Small intestine (tissue), 7 donors: ENCODE data around the gene SLC25A23. TPM values are rescaled to one million over a fixed set of nuclear protein-coding genes. Genes with fewer than 3 reads are reported as not detected.

Experiments used
- DNase-seq, 2 donors: peaks; one replicate each; pipeline versions ENCODE4 v3.0.0 to v3.0.0-alpha.2; 2013
- FAIRE-seq: peaks from 2 replicates; lab custom pipeline; 2012; peaks lifted over from hg19 to GRCh38; lab: Jason Lieb, UNC
- H3K27ac ChIP-seq, 3 donors: one replicate each; pipeline ENCODE4 v1.5.1; 2013; ENCODE audit warnings: low read length in 2 of 3, mild to moderate bottlenecking in 2 of 3, control low read depth in 1 of 3, inconsistent platforms in 1 of 3, low read depth in 1 of 3, moderate library complexity in 1 of 3
- H3K27me3 ChIP-seq, 3 donors: one replicate each; pipeline ENCODE4 v1.6.1; 2013; ENCODE audit warnings: low read length in 3 of 3, inconsistent platforms in 1 of 3; ENCODE audit not compliant: control insufficient read depth in 3 of 3, insufficient read depth in 3 of 3
- H3K36me3 ChIP-seq, 3 donors: one replicate each; pipeline ENCODE4 v1.6.1; 2013; ENCODE audit warnings: low read length in 3 of 3, inconsistent platforms in 1 of 3, low read depth in 1 of 3, mild to moderate bottlenecking in 1 of 3, moderate library complexity in 1 of 3; ENCODE audit not compliant: control insufficient read depth in 3 of 3, insufficient read depth in 2 of 3
- H3K4me1 ChIP-seq, 3 donors: one replicate each; pipeline ENCODE4 v1.6.1; 2013; ENCODE audit warnings: low read length in 2 of 3, inconsistent platforms in 1 of 3, low read depth in 1 of 3, mild to moderate bottlenecking in 1 of 3, moderate library complexity in 1 of 3; ENCODE audit not compliant: control insufficient read depth in 3 of 3, insufficient read depth in 2 of 3
- H3K4me3 ChIP-seq, 3 donors: one replicate each; pipeline ENCODE4 v1.5.1; 2013; ENCODE audit warnings: low read length in 3 of 3, control low read depth in 1 of 3, inconsistent platforms in 1 of 3, low read depth in 1 of 3, mild to moderate bottlenecking in 1 of 3, moderate library complexity in 1 of 3
- H3K9me3 ChIP-seq, 2 donors: one replicate each; pipeline ENCODE4 v1.6.1; 2013; ENCODE audit warnings: low read depth in 1 of 2, low read length in 1 of 2; ENCODE audit not compliant: control insufficient read depth in 2 of 2, insufficient read depth in 1 of 2
- WGBS, 3 donors: extraction: QIAGEN DNeasy Blood & Tissue Kit; methylation state at CpG; one replicate each; pipeline ENCODE4 v1.1.7; 2013; 5-methylcytosine and 5-hydroxymethylcytosine counted together
- polyA plus RNA-seq, 4 donors: library from polyadenylated mRNA; stranded (reverse) in 3 of 4; unstranded in 1 of 4; fragments of 200-250 nt in 3 of 4; fragments of 120-200 nt in 1 of 4; gene quantifications; one replicate each; pipeline versions ENCODE4 v1.2.1 to v1.2.3, GENCODE V29; 2013
- donor health status: healthy with polysubstance abuse.
- donor health status: control.
- donor health status: control.
- donor health status: Bipolar disorder and iron deficiency.
- donor health status: healthy.

Gene SLC25A23
- polyA plus RNA-seq, 4 donors: 24.1 to 87.0 (median 49.9) TPM

DNA sequence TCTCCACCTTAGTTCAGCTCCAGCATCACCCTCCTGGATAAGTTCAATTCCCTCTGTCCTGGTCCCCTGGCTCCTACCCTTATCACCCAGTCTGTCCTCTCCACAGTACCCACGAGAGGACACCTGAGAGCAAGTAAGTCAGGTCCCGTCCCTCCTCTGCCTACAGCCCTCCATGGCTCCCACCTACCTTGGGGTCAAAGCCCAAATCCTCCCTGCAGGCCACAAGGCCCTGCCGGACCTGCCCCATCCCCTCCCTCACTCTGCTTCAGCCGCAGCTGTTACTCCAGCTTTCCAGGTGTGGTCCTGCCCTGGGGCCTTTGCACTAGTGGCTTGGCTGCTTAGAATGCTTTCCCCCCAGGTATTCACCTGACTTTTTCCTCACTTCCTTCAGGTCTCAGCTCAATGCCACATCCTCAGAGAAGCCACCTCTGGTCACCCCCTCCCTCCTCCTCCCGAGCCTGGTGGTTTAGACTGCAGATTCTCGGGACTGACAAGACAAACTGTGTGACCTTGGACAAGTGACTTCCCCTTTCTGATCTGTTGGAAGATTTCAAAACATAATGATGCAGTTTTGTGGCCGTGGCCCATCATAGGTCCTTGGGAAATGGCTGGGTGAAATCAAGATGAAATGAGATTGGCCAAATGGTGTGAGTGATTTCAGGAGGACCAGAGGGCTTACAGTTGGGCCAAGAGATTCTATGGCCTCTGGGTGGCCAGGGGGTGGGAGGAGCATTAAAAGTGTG, 38.9 kb upstream of the SLC25A23 start:
- no peak overlapping the region for H3K4me3 ChIP-seq
- DNase-seq (no peak), FAIRE-seq (no peak)
- H3K27me3 ChIP-seq: peaks cover 2 to 35% (median 12%) of the 10 kb centered on the region in 3 donors
- no peaks in the 10 kb centered on the region for H3K4me1 ChIP-seq
- H3K27ac ChIP-seq: no peak overlapping the region
- H3K36me3 ChIP-seq: no peaks in the 10 kb centered on the region
- 51 to 69% (median 55%) methylated on average over 7 of the region's 7 CpGs for WGBS, 3 donors
- no peaks in the 10 kb centered on the region for H3K9me3 ChIP-seq

GRCh38 chr19:6495947-6496346, 36.4 kb upstream of the SLC25A23 start:
- no peak overlapping the region for H3K27ac ChIP-seq
- DNase-seq: no peak
- 95 to 96% (median 95%) methylated on average over 19 of the region's 19 CpGs for WGBS, 3 donors
- peaks cover 1 to 14% (median 5%) of the 10 kb centered on the region in 3 donors for H3K27me3 ChIP-seq
- no peaks in the 10 kb centered on the region for H3K4me1 ChIP-seq
- peaks cover 0 to 6% of the 10 kb centered on the region in 2 donors for H3K9me3 ChIP-seq
- no peak overlapping the region for H3K4me3 ChIP-seq
- no peaks in the 10 kb centered on the region for H3K36me3 ChIP-seq
- no peak for FAIRE-seq

DNA sequence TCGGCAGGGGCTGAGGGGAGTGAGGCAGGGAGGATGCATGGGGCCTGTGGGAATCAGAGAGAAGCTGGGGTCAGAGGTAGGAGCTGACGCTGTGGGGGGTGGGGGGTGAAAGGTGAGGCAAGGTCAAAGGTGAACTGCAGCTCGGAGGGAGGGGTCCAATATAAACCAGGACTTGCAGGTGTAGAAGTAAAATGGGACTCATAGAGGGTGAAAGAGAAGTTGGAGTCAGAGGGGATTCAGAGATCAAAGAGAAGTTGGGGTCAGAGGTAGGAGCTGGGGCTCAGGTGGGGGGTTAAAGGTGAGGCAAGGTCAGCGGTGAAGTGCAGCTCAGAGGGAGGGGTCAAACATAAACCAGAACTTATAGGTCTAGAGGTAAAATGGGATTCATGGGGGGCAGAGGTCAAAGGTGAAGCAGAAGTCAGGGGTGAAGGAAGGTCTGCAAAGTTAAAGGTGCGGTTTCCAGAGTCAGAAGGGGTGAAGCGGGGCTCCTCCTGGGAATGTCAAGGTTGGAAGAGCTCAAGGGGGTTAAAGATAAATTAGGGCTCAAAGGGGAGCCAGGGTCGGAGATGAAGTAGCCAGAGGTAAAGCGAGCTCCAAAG, 34.9 kb upstream of the SLC25A23 start:
- no peak for FAIRE-seq
- WGBS, 3 donors: 53 to 75% (median 68%) methylated on average over 8 of the region's 8 CpGs
- no peak for DNase-seq
- Histone ChIP-seq H3K9me3 (peaks cover 0 to 6% of the 10 kb centered on the region in 2 donors), H3K4me3 (no peak overlapping the region), H3K36me3 (no peaks in the 10 kb centered on the region), H3K4me1 (no peaks in the 10 kb centered on the region), H3K27me3 (peaks cover 0 to 4% (median 2%) of the 10 kb centered on the region in 3 donors), H3K27ac (no peak overlapping the region)

DNA sequence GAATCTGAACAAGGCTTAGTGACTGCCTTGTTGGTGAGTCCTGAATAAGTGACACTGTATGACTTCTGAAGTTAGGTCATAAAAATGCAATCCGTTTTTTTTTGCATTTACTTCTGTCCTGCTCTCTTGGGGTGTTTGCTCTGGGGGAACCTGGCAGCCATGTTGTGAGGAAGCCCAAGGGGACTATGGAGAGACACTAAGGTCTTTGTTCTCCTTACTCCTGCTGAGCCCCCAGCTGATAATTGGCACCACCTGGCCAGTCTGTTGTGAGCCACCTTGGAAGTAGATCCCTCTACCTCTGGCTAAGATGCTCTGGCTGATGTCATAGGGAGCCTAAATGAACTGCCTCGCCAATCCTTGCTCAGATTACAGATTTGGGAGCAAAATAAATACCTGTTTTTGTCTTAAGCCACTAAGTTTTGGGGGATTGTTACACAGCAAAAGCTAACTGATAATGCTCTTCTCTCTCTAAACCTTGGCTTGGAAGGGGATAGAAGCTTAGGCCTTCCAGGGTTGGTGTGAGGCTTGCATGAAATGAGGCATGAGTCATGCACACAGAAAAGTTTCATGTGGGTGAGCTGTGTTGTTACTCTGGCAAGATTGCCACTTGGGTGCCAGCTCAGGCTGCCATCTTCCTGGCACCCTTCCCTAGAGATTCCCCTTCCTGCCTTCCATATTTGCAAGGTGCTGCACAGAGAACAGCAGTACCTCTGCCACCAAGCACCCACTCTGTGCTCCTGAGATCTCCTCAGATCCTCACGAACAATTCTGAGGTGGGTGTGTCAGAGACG, 32.4 kb upstream of the SLC25A23 start:
- Histone ChIP-seq H3K4me3 (no peak overlapping the region), H3K36me3 (no peaks in the 10 kb centered on the region), H3K27ac (no peak overlapping the region), H3K27me3 (peaks cover 0 to 2% (median 0%) of the 10 kb centered on the region in 3 donors), H3K9me3 (peaks cover 0 to 6% of the 10 kb centered on the region in 2 donors), H3K4me1 (no peaks in the 10 kb centered on the region)
- DNase-seq: no peak
- WGBS, 3 donors: 76 to 83% (median 77%) methylated on average over 4 of the region's 4 CpGs
- no peak for FAIRE-seq

DNA sequence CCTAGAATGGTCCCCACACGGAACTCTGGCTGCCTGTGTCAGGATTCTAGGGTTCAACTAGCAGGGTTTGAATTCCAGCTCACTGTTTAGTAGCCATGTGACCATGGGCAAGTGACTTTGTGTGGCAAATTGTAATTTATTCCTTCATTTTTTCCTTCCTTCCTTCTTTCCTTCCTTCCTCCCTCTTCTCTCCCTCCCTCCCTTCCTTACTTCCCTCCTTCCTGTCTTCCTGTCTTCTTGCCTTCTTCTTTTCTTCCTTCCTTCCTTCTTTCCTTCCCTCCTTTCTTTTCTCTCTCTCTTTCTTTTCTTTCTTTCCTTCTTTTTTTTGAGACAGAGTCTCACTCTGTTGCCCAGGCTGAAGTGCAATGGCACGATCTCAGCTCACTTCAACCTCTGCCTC, 30.5 kb upstream of the SLC25A23 start:
- Histone ChIP-seq H3K4me3 (no peak overlapping the region), H3K27ac (no peak overlapping the region), H3K4me1 (no peaks in the 10 kb centered on the region), H3K36me3 (no peaks in the 10 kb centered on the region), H3K27me3 (peaks cover 0 to 2% (median 0%) of the 10 kb centered on the region in 3 donors), H3K9me3 (peaks cover 0 to 6% of the 10 kb centered on the region in 2 donors)
- FAIRE-seq: no peak
- 60 to 72% (median 61%) methylated on average over 2 of the region's 2 CpGs for WGBS, 3 donors
- DNase-seq: no peak

GRCh38 chr19:6489278-6490061, 29.9 kb upstream of the SLC25A23 start:
- H3K27me3 ChIP-seq: peaks cover 0 to 2% (median 0%) of the 10 kb centered on the region in 3 donors
- no peak overlapping the region for H3K27ac ChIP-seq
- whole genome bisulfite sequencing, 3 donors: 35 to 45% (median 38%) methylated on average over 15 of the region's 15 CpGs
- H3K4me3 ChIP-seq: no peak overlapping the region
- FAIRE-seq (no peak), DNase-seq (no peak)
- peaks cover 0 to 6% of the 10 kb centered on the region in 2 donors for H3K9me3 ChIP-seq
- no peaks in the 10 kb centered on the region for H3K36me3 ChIP-seq
- H3K4me1 ChIP-seq: no peaks in the 10 kb centered on the region

DNA sequence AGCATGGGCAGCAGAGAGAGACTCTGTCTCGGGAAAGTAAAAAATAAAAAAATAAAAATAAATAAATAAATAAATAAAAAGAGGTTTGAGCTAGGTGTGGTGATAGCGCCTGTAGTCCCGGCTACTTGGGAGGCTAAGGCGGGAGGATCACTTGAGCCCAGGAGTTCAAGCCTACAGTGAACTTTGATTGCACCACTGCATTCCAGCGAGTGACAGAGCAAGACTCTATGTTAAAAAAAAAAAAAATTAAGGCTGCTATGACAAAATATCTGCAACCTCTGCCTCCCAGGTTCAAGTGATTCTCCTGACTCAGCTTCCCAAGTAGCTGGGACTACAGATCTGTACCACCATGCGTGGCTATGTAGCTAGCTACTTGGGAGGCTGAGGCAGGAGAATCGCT, 25.2 kb upstream of the SLC25A23 start:
- Histone ChIP-seq H3K4me3 (no peak overlapping the region), H3K9me3 (no peaks in the 10 kb centered on the region), H3K27ac (no peak overlapping the region), H3K27me3 (no peaks in the 10 kb centered on the region), H3K4me1 (no peaks in the 10 kb centered on the region), H3K36me3 (no peaks in the 10 kb centered on the region)
- DNase-seq: no peak
- WGBS, 3 donors: 56 to 87% (median 76%) methylated on average over 7 of the region's 7 CpGs
- FAIRE-seq: no peak

DNA sequence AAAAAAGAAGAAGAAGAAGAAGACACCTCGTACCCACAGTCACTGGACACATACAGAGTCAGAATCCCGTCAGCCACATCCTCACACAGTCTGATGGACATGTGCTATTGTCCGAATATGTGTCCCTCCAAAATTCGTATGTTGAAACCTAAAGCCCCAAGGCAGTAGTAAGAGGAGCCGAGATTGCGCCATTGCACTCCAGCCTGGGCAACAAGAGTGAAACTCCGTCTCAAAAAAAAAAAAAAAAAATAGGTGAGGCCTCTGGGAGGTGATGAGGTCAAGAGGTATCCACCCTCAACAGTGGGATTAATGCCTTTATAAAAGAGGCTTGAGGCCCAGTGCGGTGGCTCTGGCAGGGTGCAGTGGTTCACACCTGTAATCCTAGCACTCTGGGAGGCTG, 24.6 kb upstream of the SLC25A23 start:
- no peaks in the 10 kb centered on the region for H3K4me1 ChIP-seq
- H3K4me3 ChIP-seq: no peak overlapping the region
- H3K27ac ChIP-seq: no peak overlapping the region
- H3K9me3 ChIP-seq: peaks cover 0 to under 1% of the 10 kb centered on the region in 2 donors
- FAIRE-seq (no peak), DNase-seq (no peak)
- H3K36me3 ChIP-seq: no peaks in the 10 kb centered on the region
- H3K27me3 ChIP-seq: no peaks in the 10 kb centered on the region
- WGBS, 3 donors: 76 to 90% (median 78%) methylated on average over 8 of the region's 8 CpGs
